Measurements from ENCODE around the gene ZNF765. TPM values are rescaled to one million over a fixed set of nuclear protein-coding genes. Genes with fewer than 3 reads are reported as not detected.
"Not testable (repeated sequence)": the region's sequence is repeated elsewhere in the genome, so short reads cannot be mapped to it uniquely, and the experiment has no call there.

The ZNF765 gene
- total and polyA plus RNA-seq, 8 donors, result 2.1 to 35.7 (median 11.2) TPM

DNA sequence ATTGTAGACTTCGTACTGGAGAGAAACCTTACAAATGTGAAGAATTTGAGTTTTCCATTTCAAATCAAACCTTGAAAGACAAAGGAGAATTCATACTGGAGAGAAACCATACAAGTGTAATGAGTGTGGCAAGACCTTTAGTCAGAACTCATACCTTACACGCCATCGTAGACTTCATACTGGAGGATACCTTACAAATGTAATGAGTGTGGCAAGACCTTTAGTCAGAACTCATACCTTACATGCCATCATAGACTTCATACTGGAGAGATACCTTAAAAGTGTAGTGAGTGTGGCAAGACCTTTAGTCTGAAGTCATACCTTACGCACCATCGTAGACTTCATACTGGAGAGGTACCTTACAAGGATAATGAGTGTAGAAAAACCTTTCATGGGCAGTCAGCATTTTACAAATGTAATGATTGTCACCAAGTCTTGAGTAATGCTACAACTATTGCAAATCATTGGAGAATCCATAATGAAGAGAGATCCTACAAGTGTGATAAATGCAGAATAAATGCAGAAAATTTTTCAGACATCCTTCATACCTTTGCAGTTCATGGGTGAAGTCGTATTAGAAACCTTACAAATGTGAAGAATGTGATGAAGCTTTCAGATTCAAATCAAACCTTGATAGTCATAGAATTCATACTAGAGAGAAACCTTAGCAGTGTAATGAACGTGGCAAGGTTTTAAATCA, 14.7 kb downstream of the ZNF765 start:
- TF ChIP-seq, protein P1, sequence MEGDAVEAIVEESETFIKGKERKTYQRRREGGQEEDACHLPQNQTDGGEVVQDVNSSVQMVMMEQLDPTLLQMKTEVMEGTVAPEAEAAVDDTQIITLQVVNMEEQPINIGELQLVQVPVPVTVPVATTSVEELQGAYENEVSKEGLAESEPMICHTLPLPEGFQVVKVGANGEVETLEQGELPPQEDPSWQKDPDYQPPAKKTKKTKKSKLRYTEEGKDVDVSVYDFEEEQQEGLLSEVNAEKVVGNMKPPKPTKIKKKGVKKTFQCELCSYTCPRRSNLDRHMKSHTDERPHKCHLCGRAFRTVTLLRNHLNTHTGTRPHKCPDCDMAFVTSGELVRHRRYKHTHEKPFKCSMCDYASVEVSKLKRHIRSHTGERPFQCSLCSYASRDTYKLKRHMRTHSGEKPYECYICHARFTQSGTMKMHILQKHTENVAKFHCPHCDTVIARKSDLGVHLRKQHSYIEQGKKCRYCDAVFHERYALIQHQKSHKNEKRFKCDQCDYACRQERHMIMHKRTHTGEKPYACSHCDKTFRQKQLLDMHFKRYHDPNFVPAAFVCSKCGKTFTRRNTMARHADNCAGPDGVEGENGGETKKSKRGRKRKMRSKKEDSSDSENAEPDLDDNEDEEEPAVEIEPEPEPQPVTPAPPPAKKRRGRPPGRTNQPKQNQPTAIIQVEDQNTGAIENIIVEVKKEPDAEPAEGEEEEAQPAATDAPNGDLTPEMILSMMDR (IDR thresholded peaks at IDR 0.05), result no peak
- TF ChIP-seq POLR2AphosphoS5 (IDR thresholded peaks at IDR 0.05), result no peak
- no peak for TF ChIP-seq EP300 (IDR thresholded peaks at IDR 0.05)
- TF ChIP-seq POLR2A (IDR thresholded peaks at IDR 0.05), result no peak
- H3K36me3 ChIP-seq, result peaks cover 30 to 76% (median 46%) of the 10 kb centered on the region in 4 donors
- no peak overlapping the region for H3K27ac ChIP-seq
- no peak for DNase-seq
- H3K4me1 ChIP-seq, result no peaks in the 10 kb centered on the region
- peaks cover 61 to 87% (median 76%) of the 10 kb centered on the region in 4 donors for H3K9me3 ChIP-seq
- WGBS, 5 donors, result 82 to 92% (median 90%) methylated on average over 7 of the region's 7 CpGs
- no peak overlapping the region for H3K4me3 ChIP-seq
- intact Hi-C loops (cut with DNase I; ENCODE audit: low total_unique reads), result no loop called here
- H3K27me3 ChIP-seq, result no peaks in the 10 kb centered on the region

DNA sequence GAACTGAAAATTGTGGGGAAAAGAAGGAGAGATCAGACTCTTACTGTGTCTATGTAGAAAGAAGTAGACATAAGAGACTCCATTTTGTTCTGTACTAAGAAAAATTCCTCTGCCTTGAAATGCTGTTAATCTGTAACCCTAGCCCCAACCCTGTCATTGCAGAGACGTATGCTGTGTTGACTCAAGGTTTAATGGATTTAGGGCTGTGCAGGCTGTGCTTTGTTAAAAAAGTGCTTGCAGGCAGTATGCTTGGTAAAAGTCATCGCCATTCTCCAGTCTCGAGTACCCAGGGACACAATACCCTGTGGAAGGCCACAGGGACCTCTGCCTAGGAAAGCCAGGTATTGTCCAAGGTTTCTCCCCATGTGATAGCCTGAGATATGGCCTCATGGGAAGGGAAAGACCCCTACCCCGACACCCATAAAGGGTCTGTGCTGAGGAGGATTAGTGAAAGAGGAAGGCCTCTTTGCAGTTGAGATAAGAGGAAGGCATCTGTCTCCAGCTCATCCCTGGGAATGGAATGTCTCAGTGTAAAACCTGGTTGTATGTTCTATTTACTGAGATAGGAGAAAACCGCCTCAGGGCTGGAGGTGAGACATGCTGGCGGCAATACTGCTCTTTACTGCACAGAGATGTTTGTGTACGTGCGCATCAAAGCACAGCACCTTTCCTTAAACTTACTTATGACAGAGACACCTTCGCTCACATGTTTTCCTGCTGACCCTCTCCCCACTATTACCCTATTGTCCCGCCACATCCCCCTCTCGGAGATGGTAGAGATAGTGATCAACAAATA, 25.8 kb downstream of the ZNF765 start:
- intact Hi-C loops (cut with DNase I; ENCODE audit: low total_unique reads), result loop anchor here (10.0 kb wide), 1 partner anchor 324 kb away; no protein-coding TSS in a partner anchor
- DNase-seq, result peak in 1 of 2 donors; percentile 31
- H3K4me1 ChIP-seq, H3K27me3 ChIP-seq, H3K36me3 ChIP-seq, H3K27ac ChIP-seq, H3K4me3 ChIP-seq: not testable (repeated sequence)
- peaks cover 0 to 19% (median 8%) of the 10 kb centered on the region in 4 donors for H3K9me3 ChIP-seq
- WGBS, 5 donors, result 54 to 68% (median 57%) methylated on average over 11 of the region's 11 CpGs

DNA sequence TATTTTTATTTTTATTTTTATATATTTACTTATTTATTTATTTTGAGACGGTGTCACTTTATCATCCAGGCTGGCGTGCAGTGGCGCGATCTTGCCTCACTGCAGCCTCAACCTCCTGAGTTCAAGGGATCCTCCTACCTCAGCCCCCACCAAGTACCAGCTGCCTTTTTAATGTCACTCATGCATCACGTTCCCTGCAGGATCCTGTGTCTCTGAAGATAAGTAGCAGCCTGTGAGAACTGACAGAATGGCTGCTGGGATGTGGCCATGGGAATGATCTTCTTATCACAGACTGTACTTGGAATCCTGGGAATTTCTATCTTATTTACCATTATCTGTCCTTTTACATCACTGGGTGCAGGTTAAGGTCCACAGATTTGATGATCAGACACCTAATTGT, 27.6 kb downstream of the ZNF765 start:
- 78 to 84% (median 81%) methylated on average over 5 of the region's 5 CpGs for WGBS, 5 donors
- no peak overlapping the region for H3K27ac ChIP-seq
- TF ChIP-seq POLR2A (IDR thresholded peaks at IDR 0.05), result no peak
- TF ChIP-seq, protein P1 (IDR thresholded peaks at IDR 0.05), result no peak
- no peak for TF ChIP-seq POLR2AphosphoS5 (IDR thresholded peaks at IDR 0.05)
- TF ChIP-seq EP300 (IDR thresholded peaks at IDR 0.05), result no peak
- H3K27me3 ChIP-seq, result no peaks in the 10 kb centered on the region
- no peak overlapping the region for H3K4me3 ChIP-seq
- H3K4me1 ChIP-seq, result peaks cover 0 to 5% (median 2%) of the 10 kb centered on the region in 4 donors
- intact Hi-C loops (cut with DNase I; ENCODE audit: low total_unique reads), result loop anchor here (10.0 kb wide), 1 partner anchor 322 kb away; no protein-coding TSS in a partner anchor
- peaks cover 0 to 4% (median 0%) of the 10 kb centered on the region in 4 donors for H3K36me3 ChIP-seq
- H3K9me3 ChIP-seq, result peaks cover 0 to 7% (median 2%) of the 10 kb centered on the region in 4 donors
- no peak for DNase-seq

DNA sequence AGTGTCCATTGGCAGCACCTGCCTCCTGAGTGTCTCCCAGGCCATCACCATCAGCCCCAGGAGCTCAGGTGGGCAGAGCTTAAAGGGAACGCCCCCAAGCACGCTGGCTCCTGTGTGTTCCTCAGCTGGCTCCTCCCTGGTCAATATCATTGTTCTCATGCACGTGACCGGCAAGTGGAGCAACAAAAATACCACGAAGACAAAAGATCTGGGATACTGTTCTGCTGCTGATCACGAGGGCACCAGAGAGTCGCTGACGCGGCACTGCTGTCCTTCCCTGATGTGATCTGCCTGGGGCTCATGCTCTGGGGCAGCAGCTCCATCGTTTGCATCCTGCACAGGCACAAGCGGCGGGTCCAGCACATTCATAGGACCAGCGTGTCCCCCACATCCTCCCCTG, 28.1 kb downstream of the ZNF765 start:
- DNase-seq, H3K36me3 ChIP-seq, H3K4me3 ChIP-seq, H3K27me3 ChIP-seq, H3K4me1 ChIP-seq, H3K27ac ChIP-seq, H3K9me3 ChIP-seq: not testable (repeated sequence)
- WGBS, 5 donors, result 5 to 27% (median 9%) methylated on average over 2 to 11 of the region's 13 CpGs; no CpG with 5 or more reads in 1 of the 5 donors
- intact Hi-C loops (cut with DNase I; ENCODE audit: low total_unique reads), result loop anchor here (10.0 kb wide), 1 partner anchor 322 kb away; no protein-coding TSS in a partner anchor

DNA sequence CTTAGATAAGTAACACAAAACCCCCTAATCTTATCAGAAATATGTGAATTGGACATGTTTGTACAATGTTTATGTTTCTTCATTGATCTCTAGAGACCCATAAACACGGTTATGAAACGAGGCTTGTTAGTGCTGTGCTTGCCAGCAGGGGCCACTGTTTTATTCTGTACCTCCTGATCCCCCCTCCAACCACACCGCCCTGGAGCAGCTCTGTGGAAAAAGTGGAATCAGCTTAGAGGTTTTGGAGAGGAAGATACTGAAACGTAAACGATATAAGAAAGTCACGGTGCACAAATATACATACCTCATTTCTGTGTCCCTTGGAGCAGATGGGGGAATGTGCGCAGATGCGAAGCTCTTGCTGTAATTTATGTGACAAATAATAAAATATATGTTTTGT, 28.7 kb downstream of the ZNF765 start:
- DNase-seq, result peak in 1 of 2 donors; percentile 43
- not testable (repeated sequence) for H3K4me1 ChIP-seq, H3K9me3 ChIP-seq, H3K36me3 ChIP-seq, H3K27me3 ChIP-seq, H3K27ac ChIP-seq, H3K4me3 ChIP-seq
- intact Hi-C loops (cut with DNase I; ENCODE audit: low total_unique reads), result loop anchor here (10.0 kb wide), 1 partner anchor 321 kb away; no protein-coding TSS in a partner anchor
- WGBS, 5 donors, result 35 to 50% (median 37%) methylated on average over 6 to 8 of the region's 8 CpGs

Measured in stomach (tissue), 9 donors.